Coronary artery (tissue), 2 donors: ENCODE data around the gene LAMA5.

ENCODE experiments used
- DNase-seq: peaks from one replicate; pipeline ENCODE4 v3.0.0-alpha.2; 2017; ENCODE audit warnings: low spot score
- H3K27ac ChIP-seq, 2 donors: fragments of 200-600 bp; sonication (generic); one replicate each; pipeline ENCODE4 v1.5.1; 2016 to 2019
- H3K4me3 ChIP-seq: fragments of 200-600 bp; sonication (generic); 2 replicates; pipeline ENCODE4 v1.5.1; 2016; ENCODE audit warnings: mild to moderate bottlenecking, moderate library complexity
- CTCF ChIP-seq: fragments of 200-600 bp; sonication (generic); IDR thresholded peaks from one replicate; pipeline ENCODE4 v1.5.1; 2019; ENCODE audit warnings: antibody characterized with exemption

Gene LAMA5

GRCh38 chr20:62301773-62302340, 65.3 kb downstream of the LAMA5 start:
- peak; percentile 96 for DNase-seq
- TF ChIP-seq CTCF: peak; percentile 69
- H3K27ac ChIP-seq: peak overlapping the region; percentile 98 to 100
- H3K4me3 ChIP-seq: peak overlapping the region; percentile 96

- no peak for DNase-seq
- Histone ChIP-seq H3K27ac (no peak overlapping the region), H3K4me3 (no peak overlapping the region)
Observed at GRCh38 chr20:62301111-62301668, 65.9 kb downstream of the LAMA5 start.

GRCh38 chr20:62300319-62300718, 66.8 kb downstream of the LAMA5 start:
- no peak for TF ChIP-seq CTCF

More at GRCh38 chr20:62301111-62301668, 65.9 kb downstream of the LAMA5 start:
- no peak for TF ChIP-seq CTCF

GRCh38 chr20:62299666-62300236, 67.4 kb downstream of the LAMA5 start:
- no peak for DNase-seq
- no peak overlapping the region for H3K27ac ChIP-seq
- no peak for TF ChIP-seq CTCF

More at GRCh38 chr20:62300319-62300718, 66.8 kb downstream of the LAMA5 start:
- H3K4me3 ChIP-seq: no peak overlapping the region
- no peak for DNase-seq
- no peak overlapping the region for H3K27ac ChIP-seq

GRCh38 chr20:62298577-62299249, 68.4 kb downstream of the LAMA5 start:
- DNase-seq: no peak
- Histone ChIP-seq H3K4me3 (no peak overlapping the region), H3K27ac (no peak overlapping the region)
- TF ChIP-seq CTCF: no peak

More at GRCh38 chr20:62299666-62300236, 67.4 kb downstream of the LAMA5 start:
- H3K4me3 ChIP-seq: no peak overlapping the region

GRCh38 chr20:62297449-62298227, 69.5 kb downstream of the LAMA5 start:
- Histone ChIP-seq H3K4me3 (no peak overlapping the region), H3K27ac (no peak overlapping the region)
- DNase-seq: no peak
- TF ChIP-seq CTCF: no peak
